NCI-H82 treated with DMSO at 0.1 percent for 48 hours (cell line): Measurements from ENCODE around the gene GLS.
A peak's percentile ranks its signal among the peaks of the same experiment; 100 is the strongest.
"Not testable (repeated sequence)": the region's sequence is repeated elsewhere in the genome, so short reads cannot be mapped to it uniquely, and the experiment has no call there.

ENCODE experiments used
- DNase-seq: peaks from one replicate; lab custom pipeline; 2025; ENCODE audit not compliant: unreplicated experiment; lab: John Stamatoyannopoulos, UW

The GLS gene

GRCh38 chr2:190882856-190883582 lies 2.4 kb downstream of the GLS start:
- peak; percentile 66 for DNase-seq

- not testable (repeated sequence) for DNase-seq
Observed at GRCh38 chr2:190885844-190886243, 5.2 kb downstream of the GLS start.

- DNase-seq: no peak
Observed at GRCh38 chr2:190887089-190887488, 6.5 kb downstream of the GLS start.

- no peak for DNase-seq
Observed at GRCh38 chr2:190888449-190888848, 7.8 kb downstream of the GLS start.

GRCh38 chr2:190889175-190889943 lies 8.7 kb downstream of the GLS start:
- no peak for DNase-seq

GRCh38 chr2:190891372-190891771 lies 10.8 kb downstream of the GLS start:
- no peak for DNase-seq

GRCh38 chr2:190891889-190892288 lies 11.3 kb downstream of the GLS start:
- no peak for DNase-seq

GRCh38 chr2:190893157-190893556 lies 12.5 kb downstream of the GLS start:
- DNase-seq: no peak

- DNase-seq: no peak
Observed at GRCh38 chr2:190896477-190896876, 15.9 kb downstream of the GLS start.

- no peak for DNase-seq
Observed at GRCh38 chr2:190903693-190904450, 23.3 kb downstream of the GLS start.

GRCh38 chr2:190904640-190905261 lies 24.1 kb downstream of the GLS start:
- no peak for DNase-seq

GRCh38 chr2:190908532-190908931 lies 27.9 kb downstream of the GLS start:
- no peak for DNase-seq

- no peak for DNase-seq
Observed at GRCh38 chr2:190909680-190910079, 29.1 kb downstream of the GLS start.

GRCh38 chr2:190910341-190911136 lies 29.9 kb downstream of the GLS start:
- DNase-seq: no peak

GRCh38 chr2:190911813-190912212 lies 31.2 kb downstream of the GLS start:
- no peak for DNase-seq

- DNase-seq: no peak
Observed at GRCh38 chr2:190912726-190913125, 32.1 kb downstream of the GLS start.

- no peak for DNase-seq
Observed at GRCh38 chr2:190913725-190914124, 33.1 kb downstream of the GLS start.

GRCh38 chr2:190916829-190917228 lies 36.2 kb downstream of the GLS start:
- no peak for DNase-seq

- DNase-seq: no peak
Observed at GRCh38 chr2:190920085-190920484, 39.5 kb downstream of the GLS start.

GRCh38 chr2:190922376-190922775 lies 41.8 kb downstream of the GLS start:
- no peak for DNase-seq

- DNase-seq: no peak
Observed at GRCh38 chr2:190927301-190927700, 46.7 kb downstream of the GLS start.
